KMS-11 (cell line): ENCODE measurements around the gene PLA2G2D.

Experiments
- H2AFZ ChIP-seq: fragments of 200-600 bp; sonication (generic); 2 replicates; pipeline ENCODE4 v1.6.1; 2016; ENCODE audit warnings: antibody characterized with exemption, mixed run types, low read depth
- H3K27ac ChIP-seq: fragments of 200-600 bp; sonication (generic); 2 replicates; pipeline ENCODE4 v1.6.1; 2016; ENCODE audit warnings: mild to moderate bottlenecking, mixed run types
- H3K27me3 ChIP-seq: fragments of 200-600 bp; sonication (generic); 2 replicates; pipeline ENCODE4 v1.6.1; 2017; ENCODE audit warnings: mild to moderate bottlenecking, low read depth, mixed run types, moderate library complexity; ENCODE audit not compliant: insufficient read depth
- H3K36me3 ChIP-seq: fragments of 200-600 bp; sonication (generic); 2 replicates; pipeline ENCODE4 v1.6.1; 2017; ENCODE audit warnings: mild to moderate bottlenecking, mixed run types; ENCODE audit not compliant: insufficient read depth
- H3K4me1 ChIP-seq: fragments of 200-600 bp; sonication (generic); 2 replicates; pipeline ENCODE4 v1.6.1; 2016; ENCODE audit warnings: mild to moderate bottlenecking, low read depth, mixed run types; ENCODE audit not compliant: poor library complexity, severe bottlenecking
- H3K4me2 ChIP-seq: fragments of 200-600 bp; sonication (generic); 2 replicates; pipeline ENCODE4 v1.7.0; 2016; ENCODE audit warnings: mild to moderate bottlenecking, mixed run types
- H3K4me3 ChIP-seq: fragments of 200-600 bp; sonication (generic); IDR thresholded peaks from 2 replicates; pipeline ENCODE4 v1.6.1; 2017; ENCODE audit warnings: low read depth, low read length, mixed read lengths; ENCODE audit not compliant: insufficient read depth
- H3K79me2 ChIP-seq: fragments of 200-600 bp; sonication (generic); 2 replicates; pipeline ENCODE4 v1.6.1; 2016; ENCODE audit warnings: low read depth, mixed run types; ENCODE audit not compliant: insufficient read depth
- H3K9ac ChIP-seq: fragments of 200-600 bp; sonication (generic); 2 replicates; pipeline ENCODE4 v1.6.1; 2016; ENCODE audit warnings: mild to moderate bottlenecking, mixed run types
- H4K20me1 ChIP-seq: fragments of 200-600 bp; sonication (generic); 2 replicates; pipeline ENCODE4 v1.6.1; 2016; ENCODE audit warnings: mild to moderate bottlenecking, mixed run types; ENCODE audit not compliant: insufficient read depth
- TF ChIP-seq, protein P1 (sequence below): fragments of 200-600 bp; sonication (generic); conservative IDR thresholded peaks from 2 replicates; pipeline ENCODE4 v1.6.1; 2017; ENCODE audit warnings: low read depth, mild to moderate bottlenecking, antibody characterized with exemption, low read length, moderate library complexity, mixed read lengths

The PLA2G2D gene

DNA sequence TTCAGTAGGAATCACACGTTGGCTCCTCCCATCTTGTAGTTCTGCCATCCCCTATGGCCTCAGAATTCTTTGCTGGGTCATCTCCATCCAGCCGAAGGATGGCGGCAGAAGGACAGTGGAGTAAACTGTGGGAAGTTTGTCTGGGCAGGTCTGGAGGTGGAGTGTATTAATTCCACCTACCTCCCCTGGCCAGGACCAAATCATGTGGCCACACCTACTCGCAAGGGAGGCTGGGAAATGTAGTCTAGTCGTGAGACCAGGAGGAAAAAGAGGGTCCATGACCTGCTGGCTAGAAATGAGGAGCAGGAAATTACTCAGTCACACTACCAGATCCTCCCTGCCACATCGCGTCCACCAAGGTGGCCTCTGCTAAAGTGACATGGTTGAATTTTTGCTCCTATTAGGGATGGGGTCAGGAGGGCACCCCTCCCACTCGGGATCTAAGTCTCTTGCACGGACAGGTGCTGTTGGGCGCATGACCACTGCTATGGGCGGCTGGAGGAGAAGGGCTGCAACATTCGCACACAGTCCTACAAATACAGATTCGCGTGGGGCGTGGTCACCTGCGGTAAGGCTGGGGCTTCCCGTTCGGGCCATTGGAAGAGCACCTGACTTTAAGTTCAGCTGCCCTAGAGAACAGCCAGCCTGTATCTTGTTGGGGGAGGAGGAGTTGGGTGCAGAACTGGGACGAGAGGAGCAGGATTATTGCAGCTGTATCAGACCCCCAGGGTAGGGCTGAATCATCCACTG, 29.8 kb downstream of the PLA2G2D start:
- no peak overlapping the region for H3K27ac ChIP-seq
- H3K4me1 ChIP-seq = no peaks in the 10 kb centered on the region
- no peak overlapping the region for H3K9ac ChIP-seq
- no peak overlapping the region for H3K4me3 ChIP-seq
- H4K20me1 ChIP-seq = no peaks in the 10 kb centered on the region
- H3K4me2 ChIP-seq = no peak overlapping the region
- H3K36me3 ChIP-seq = no peaks in the 10 kb centered on the region
- no peaks in the 10 kb centered on the region for H3K79me2 ChIP-seq
- peaks cover 30% of the 10 kb centered on the region for H3K27me3 ChIP-seq
- TF ChIP-seq, protein P1, sequence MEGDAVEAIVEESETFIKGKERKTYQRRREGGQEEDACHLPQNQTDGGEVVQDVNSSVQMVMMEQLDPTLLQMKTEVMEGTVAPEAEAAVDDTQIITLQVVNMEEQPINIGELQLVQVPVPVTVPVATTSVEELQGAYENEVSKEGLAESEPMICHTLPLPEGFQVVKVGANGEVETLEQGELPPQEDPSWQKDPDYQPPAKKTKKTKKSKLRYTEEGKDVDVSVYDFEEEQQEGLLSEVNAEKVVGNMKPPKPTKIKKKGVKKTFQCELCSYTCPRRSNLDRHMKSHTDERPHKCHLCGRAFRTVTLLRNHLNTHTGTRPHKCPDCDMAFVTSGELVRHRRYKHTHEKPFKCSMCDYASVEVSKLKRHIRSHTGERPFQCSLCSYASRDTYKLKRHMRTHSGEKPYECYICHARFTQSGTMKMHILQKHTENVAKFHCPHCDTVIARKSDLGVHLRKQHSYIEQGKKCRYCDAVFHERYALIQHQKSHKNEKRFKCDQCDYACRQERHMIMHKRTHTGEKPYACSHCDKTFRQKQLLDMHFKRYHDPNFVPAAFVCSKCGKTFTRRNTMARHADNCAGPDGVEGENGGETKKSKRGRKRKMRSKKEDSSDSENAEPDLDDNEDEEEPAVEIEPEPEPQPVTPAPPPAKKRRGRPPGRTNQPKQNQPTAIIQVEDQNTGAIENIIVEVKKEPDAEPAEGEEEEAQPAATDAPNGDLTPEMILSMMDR = no peak
- no peak overlapping the region for H2AFZ ChIP-seq

DNA sequence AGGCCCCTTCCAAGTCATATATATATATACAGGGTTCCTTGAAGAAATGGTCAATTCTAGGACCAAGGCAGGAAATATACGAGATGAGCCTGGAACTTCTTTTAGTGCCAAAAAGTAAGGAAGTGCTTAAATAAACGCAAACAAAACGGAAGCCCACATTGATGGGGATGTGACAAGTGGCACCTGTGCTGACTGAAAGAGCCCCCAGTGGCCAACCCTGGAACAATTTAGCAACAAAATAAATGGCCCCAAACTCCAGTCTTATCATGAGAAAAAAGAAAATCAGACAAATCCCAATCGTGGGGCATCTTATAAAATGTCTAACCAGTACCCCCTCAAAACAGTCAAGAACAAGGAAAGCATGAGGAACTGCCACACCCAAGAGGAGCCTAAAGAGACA, 31.7 kb downstream of the PLA2G2D start:
- Histone ChIP-seq H3K27ac (no peak overlapping the region), H4K20me1 (no peaks in the 10 kb centered on the region), H3K36me3 (no peaks in the 10 kb centered on the region), H3K4me3 (no peak overlapping the region), H3K4me1 (no peaks in the 10 kb centered on the region), H3K27me3 (peaks cover 32% of the 10 kb centered on the region; the same call in 1 of the 2 replicates), H3K79me2 (no peaks in the 10 kb centered on the region), H2AFZ (no peak overlapping the region), H3K4me2 (no peak overlapping the region), H3K9ac (no peak overlapping the region)
- TF ChIP-seq, protein P1 = no peak

DNA sequence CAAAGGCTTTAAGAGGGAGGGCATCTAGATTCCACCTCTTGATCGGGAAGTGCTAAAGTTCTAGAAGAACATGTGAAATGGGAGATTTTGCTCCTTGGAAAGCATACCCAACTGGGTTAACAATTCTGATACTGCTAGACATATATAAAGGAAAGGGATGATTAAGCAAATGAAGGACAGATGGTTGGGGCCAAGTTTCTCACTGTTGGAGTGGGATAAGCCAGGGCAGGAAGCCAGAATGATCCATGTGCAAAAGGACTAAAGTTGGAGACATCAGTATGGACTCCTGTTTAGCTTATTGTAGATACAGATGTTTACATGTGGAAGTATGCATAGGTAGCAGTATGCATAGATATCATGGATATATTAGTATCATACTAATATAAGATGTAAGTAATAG, 32.5 kb downstream of the PLA2G2D start:
- Histone ChIP-seq H3K27me3 (peaks cover 32% of the 10 kb centered on the region; the same call in 1 of the 2 replicates), H4K20me1 (no peaks in the 10 kb centered on the region), H3K4me3 (no peak overlapping the region), H3K4me2 (no peak overlapping the region), H3K27ac (no peak overlapping the region), H3K9ac (no peak overlapping the region), H2AFZ (no peak overlapping the region), H3K36me3 (no peaks in the 10 kb centered on the region), H3K79me2 (no peaks in the 10 kb centered on the region), H3K4me1 (no peaks in the 10 kb centered on the region)
- TF ChIP-seq, protein P1 = no peak

DNA sequence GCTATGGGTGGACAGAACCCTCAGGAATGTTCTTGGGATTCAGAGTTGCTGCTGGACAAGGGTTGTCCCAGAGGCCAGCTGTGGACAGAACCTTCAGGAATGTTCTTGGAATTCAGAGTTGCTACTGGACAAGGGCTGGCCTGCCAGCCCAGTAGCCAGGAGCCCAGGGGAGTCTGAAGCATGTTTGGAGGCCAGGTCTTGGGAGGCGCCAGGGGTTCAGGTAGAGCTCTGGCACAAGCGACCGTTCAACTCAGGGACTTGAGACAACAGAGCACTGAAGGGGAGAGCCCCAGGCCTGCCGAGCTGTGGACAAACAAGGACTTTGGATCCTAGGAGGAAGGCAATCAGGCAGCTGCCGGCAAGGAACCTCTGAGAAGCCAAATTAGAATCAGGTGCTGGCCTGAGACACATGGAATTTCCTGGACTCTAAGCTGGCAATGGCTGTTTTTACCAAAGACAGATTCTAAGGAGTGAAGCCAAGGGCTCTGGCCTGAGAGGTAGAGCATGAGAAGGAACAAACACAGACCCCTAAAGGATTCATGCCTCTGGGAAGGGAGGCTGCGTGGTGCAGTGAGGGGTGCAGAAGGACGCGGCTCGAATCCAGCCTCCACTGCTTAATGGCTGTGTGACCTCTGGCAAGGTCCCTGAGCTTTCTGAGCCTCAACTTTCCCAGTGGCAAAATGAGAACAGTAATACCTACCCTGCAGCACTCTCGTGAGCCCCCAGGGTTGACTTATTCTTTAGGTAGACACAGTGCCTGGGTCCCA, 36.0 kb downstream of the PLA2G2D start:
- Histone ChIP-seq H3K27ac (no peak overlapping the region), H3K4me1 (no peaks in the 10 kb centered on the region)

More for the DNA sequence above, 36.0 kb downstream of the PLA2G2D start:
- Histone ChIP-seq H3K4me3 (no peak overlapping the region), H3K4me2 (no peak overlapping the region), H2AFZ (no peak overlapping the region), H3K36me3 (no peaks in the 10 kb centered on the region), H3K9ac (no peak overlapping the region), H4K20me1 (no peaks in the 10 kb centered on the region), H3K27me3 (peaks cover 35% of the 10 kb centered on the region; the same call in 1 of the 2 replicates), H3K79me2 (no peaks in the 10 kb centered on the region)
- TF ChIP-seq, protein P1 = no peak
